HEK293 (cell line): Measurements from ENCODE around the gene HAND2.

ENCODE experiments used
- CTCF ChIA-PET: fragments of 350-600 bp; formaldehyde crosslinking; extraction: SDS; loops from one replicate; lab custom pipeline; 2021; ENCODE audit warnings: antibody characterized with exemption; lab: Yijun Ruan, JAX
- POLR2A ChIA-PET: fragments of 300-600 bp; formaldehyde crosslinking; extraction: SDS; loops from one replicate; lab custom pipeline; 2020; ENCODE audit warnings: antibody characterized with exemption, inconsistent platforms; lab: Yijun Ruan, JAX
- H3K27ac ChIP-seq: fragments of 200-500 bp; sonication (Bioruptor generic); 2 replicates; pipeline ENCODE4 v1.5.1; 2014; ENCODE audit warnings: low read depth, low read length, control low read depth, inconsistent platforms; ENCODE audit errors: extremely low read depth
- H3K36me3 ChIP-seq, 2 experiments: fragments of 200-500 bp in 1 of 2; sonication (Bioruptor generic) in 1 of 2; 1 replicate in 1 of 2; 2 replicates in 1 of 2; pipeline ENCODE4 v1.5.1; 2014 to 2017; ENCODE audit warnings: inconsistent platforms in 2 of 2, low read length in 2 of 2; ENCODE audit not compliant: control insufficient read depth in 2 of 2, insufficient read depth in 1 of 2
- H3K4me1 ChIP-seq: fragments of 200-500 bp; sonication (Bioruptor generic); 2 replicates; pipeline ENCODE4 v1.5.1; 2014; ENCODE audit warnings: mild to moderate bottlenecking, low read length, inconsistent platforms; ENCODE audit not compliant: control insufficient read depth, insufficient read depth
- H3K4me3 ChIP-seq: 2 replicates; pipeline ENCODE4 v1.5.1; 2011; ENCODE audit warnings: low read depth, mild to moderate bottlenecking, control low read depth, low read length, moderate library complexity
- H3K9me3 ChIP-seq: fragments of 200-500 bp; sonication (Bioruptor generic); 2 replicates; pipeline ENCODE4 v1.5.1; 2014; ENCODE audit warnings: low read depth, low read length, inconsistent platforms; ENCODE audit not compliant: control insufficient read depth, insufficient read depth
- PRDM1 ChIP-seq: fragments of 450-650 bp; formaldehyde crosslinking; IDR thresholded peaks from 2 replicates; pipeline ENCODE4; 2016; ENCODE audit warnings: missing biosample characterization, missing genetic modification characterization
- SETDB1 ChIP-seq: IDR thresholded peaks from one replicate; pipeline ENCODE4 v1.6.1; 2017; ENCODE audit warnings: mild to moderate bottlenecking, low read length, moderate library complexity, mixed read lengths; ENCODE audit not compliant: insufficient read length
- SP7 ChIP-seq: fragments of 450-650 bp; formaldehyde crosslinking; IDR thresholded peaks from 2 replicates; pipeline ENCODE4 v1.5.1; 2016; ENCODE audit warnings: missing biosample characterization, missing genetic modification characterization
- ZFP3 ChIP-seq: fragments of 450-650 bp; formaldehyde crosslinking; IDR thresholded peaks from 2 replicates; pipeline ENCODE4 v1.5.1; 2016; ENCODE audit warnings: low read depth, missing biosample characterization, missing genetic modification characterization
- ZFP37 ChIP-seq: fragments of 450-650 bp; formaldehyde crosslinking; IDR thresholded peaks from 2 replicates; pipeline ENCODE4 v1.5.1; 2016; ENCODE audit warnings: missing biosample characterization, missing genetic modification characterization
- ZNF155 ChIP-seq: fragments of 450-650 bp; formaldehyde crosslinking; IDR thresholded peaks from 2 replicates; pipeline ENCODE4 v1.5.1; 2016; ENCODE audit warnings: missing biosample characterization, missing genetic modification characterization
- ZNF266 ChIP-seq: fragments of 450-650 bp; formaldehyde crosslinking; IDR thresholded peaks from 2 replicates; pipeline ENCODE4 v1.5.1; 2016; ENCODE audit warnings: missing biosample characterization, missing genetic modification characterization, low read depth
- ZNF37A ChIP-seq: fragments of 450-650 bp; IDR thresholded peaks from 2 replicates; pipeline ENCODE4 v1.5.1; 2018; ENCODE audit warnings: missing biosample characterization, missing genetic modification characterization
- ZNF555 ChIP-seq: fragments of 450-650 bp; formaldehyde crosslinking; conservative IDR thresholded peaks from 2 replicates; pipeline ENCODE4 v1.5.1; 2017; ENCODE audit warnings: missing biosample characterization, mild to moderate bottlenecking, missing genetic modification characterization, inconsistent platforms
- ZNF558 ChIP-seq: fragments of 450-650 bp; formaldehyde crosslinking; IDR thresholded peaks from 2 replicates; pipeline ENCODE4 v1.5.1; 2016; ENCODE audit warnings: missing biosample characterization, missing genetic modification characterization
- ZNF561 ChIP-seq: fragments of 450-650 bp; IDR thresholded peaks from 2 replicates; pipeline ENCODE4 v1.5.1; 2018; ENCODE audit warnings: missing biosample characterization, missing genetic modification characterization, borderline replicate concordance
- ZNF654 ChIP-seq: fragments of 450-650 bp; formaldehyde crosslinking; IDR thresholded peaks from 2 replicates; pipeline ENCODE4 v1.5.1; 2016; ENCODE audit warnings: low read depth, missing biosample characterization, missing genetic modification characterization
- ZNF777 ChIP-seq: fragments of 450-650 bp; formaldehyde crosslinking; IDR thresholded peaks from 2 replicates; pipeline ENCODE4 v1.5.1; 2017; ENCODE audit warnings: missing biosample characterization, missing genetic modification characterization, borderline replicate concordance
- ZNF791 ChIP-seq: fragments of 450-650 bp; formaldehyde crosslinking; IDR thresholded peaks from 2 replicates; pipeline ENCODE4 v1.5.1; 2016; ENCODE audit warnings: missing biosample characterization, missing genetic modification characterization
- ZXDB ChIP-seq: fragments of 450-650 bp; formaldehyde crosslinking; IDR thresholded peaks from 2 replicates; pipeline ENCODE4 v1.5.1; 2016; ENCODE audit warnings: missing biosample characterization, missing genetic modification characterization
- TF ChIP-seq, protein P1 (sequence below): fragments of 450-650 bp; formaldehyde crosslinking; IDR thresholded peaks from 2 replicates; pipeline ENCODE4 v1.5.1; 2016; ENCODE audit warnings: missing biosample characterization, missing genetic modification characterization
- TF ChIP-seq, protein P2 (sequence below): fragments of 450-650 bp; formaldehyde crosslinking; IDR thresholded peaks from 2 replicates; pipeline ENCODE4 v1.5.1; 2017; ENCODE audit warnings: missing biosample characterization, missing genetic modification characterization
- TF ChIP-seq, protein P3 (sequence below): fragments of 450-650 bp; formaldehyde crosslinking; IDR thresholded peaks from 2 replicates; pipeline ENCODE4 v1.5.1; 2016; ENCODE audit warnings: missing biosample characterization, missing genetic modification characterization
- TF ChIP-seq, protein P4 (sequence below): fragments of 450-650 bp; formaldehyde crosslinking; IDR thresholded peaks from 2 replicates; pipeline ENCODE4 v1.5.1; 2016; ENCODE audit warnings: missing biosample characterization, missing genetic modification characterization, low read depth

The HAND2 gene

DNA sequence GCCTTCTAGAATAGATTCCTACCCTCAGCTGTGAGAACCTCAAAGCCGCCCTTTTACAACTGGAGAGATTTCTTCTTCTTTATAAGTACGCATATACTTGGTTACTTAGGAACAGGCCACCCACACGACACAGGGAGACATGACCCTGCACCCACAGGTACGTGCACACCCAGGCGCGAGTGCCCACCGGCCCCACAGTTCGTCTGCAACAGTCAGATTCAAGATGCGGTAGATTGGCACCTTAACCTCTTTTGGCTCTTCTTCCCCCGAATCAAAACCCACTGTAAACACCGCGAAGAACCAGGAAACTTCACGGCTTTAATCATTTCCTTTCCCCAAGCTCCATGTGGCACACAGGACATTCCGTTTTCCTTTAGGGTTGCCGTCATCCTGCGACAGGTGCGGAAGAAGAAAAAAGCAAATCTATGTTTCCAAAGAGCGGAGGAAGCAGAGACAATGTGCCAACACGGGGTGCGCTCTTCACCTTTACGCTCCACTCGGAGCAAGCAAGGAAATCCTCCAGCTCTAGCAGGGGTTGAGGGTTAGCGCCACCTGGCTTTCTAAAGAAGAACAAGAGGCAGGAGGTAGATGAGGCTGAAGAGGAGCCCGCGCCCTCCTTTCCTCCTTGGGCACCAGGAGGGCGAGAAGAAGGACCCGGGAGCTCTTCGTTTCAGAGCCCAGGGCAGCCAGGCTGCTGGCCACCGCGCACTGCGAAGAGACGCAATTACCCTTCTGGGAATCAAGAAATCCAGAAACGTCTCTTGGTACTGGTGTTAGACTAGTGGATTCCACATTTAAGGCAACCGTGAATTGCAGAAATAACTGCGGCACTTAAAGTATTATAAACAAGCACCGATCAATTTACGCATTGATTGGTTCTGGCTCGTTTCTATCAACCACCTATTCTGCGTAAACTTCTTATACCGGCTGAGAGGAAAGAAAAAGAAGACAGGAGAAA is 35.7 kb downstream of the HAND2 start (continued):
- TF ChIP-seq ZFP3 (tag by site-specific recombination): peak; percentile 74
- TF ChIP-seq PRDM1 (tag by site-specific recombination): no peak
- TF ChIP-seq ZNF777 (tag by site-specific recombination): peak; percentile 14; the same call in 1 of the 2 replicates
- TF ChIP-seq ZNF561 (tag by site-specific recombination): peak; percentile 32; the same call in 1 of the 2 replicates
- no peak for TF ChIP-seq ZNF558 (tag by site-specific recombination)
- TF ChIP-seq, protein P1, sequence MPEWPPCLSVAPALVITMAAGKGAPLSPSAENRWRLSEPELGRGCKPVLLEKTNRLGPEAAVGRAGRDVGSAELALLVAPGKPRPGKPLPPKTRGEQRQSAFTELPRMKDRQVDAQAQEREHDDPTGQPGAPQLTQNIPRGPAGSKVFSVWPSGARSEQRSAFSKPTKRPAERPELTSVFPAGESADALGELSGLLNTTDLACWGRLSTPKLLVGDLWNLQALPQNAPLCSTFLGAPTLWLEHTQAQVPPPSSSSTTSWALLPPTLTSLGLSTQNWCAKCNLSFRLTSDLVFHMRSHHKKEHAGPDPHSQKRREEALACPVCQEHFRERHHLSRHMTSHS: no peak
- TF ChIP-seq ZNF155: no peak
- TF ChIP-seq SP7 (tag by site-specific recombination): peak; percentile 17; the same call in 1 of the 2 replicates
- TF ChIP-seq ZNF654: peak; percentile 57
- no peak for TF ChIP-seq SETDB1
- peak; percentile 33; the same call in 1 of the 2 replicates for TF ChIP-seq ZXDB (tag by site-specific recombination)

DNA sequence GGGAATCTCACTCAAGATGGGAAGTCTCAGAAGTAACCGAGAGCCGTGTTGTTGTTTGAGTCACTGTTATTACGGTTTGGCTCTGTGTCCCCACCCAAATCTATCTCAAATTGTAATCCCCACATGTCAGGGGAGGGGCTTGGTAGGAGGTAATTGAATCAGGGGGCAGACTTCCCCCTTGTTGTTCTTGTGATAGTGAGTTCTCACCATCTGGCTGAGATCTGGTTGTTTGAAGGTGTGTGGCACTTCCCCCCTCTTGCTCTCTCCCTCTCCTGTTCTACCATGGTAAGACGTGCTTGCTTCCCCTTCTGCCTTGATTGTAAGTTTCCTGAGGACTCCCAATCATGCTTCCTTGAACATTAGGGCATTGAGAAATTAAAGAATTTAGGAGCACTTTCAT is 37.0 kb downstream of the HAND2 start:
- Histone ChIP-seq H3K4me1 (peaks cover 6% of the 10 kb centered on the region; the same call in 1 of the 2 replicates), H3K36me3 (no peaks in the 10 kb centered on the region), H3K9me3 (no peaks in the 10 kb centered on the region), H3K27ac (no peak overlapping the region), H3K4me3 (no peak overlapping the region)
- ChIA-PET POLR2A (no interaction called here), CTCF (interaction anchor here (2.4 kb wide), 1 partner anchor 72 kb away, joined by 38 read pairs; no protein-coding TSS in a partner anchor)
- no peak for TF ChIP-seq ZFP37 (tag by site-specific recombination)
- TF ChIP-seq, protein P2, sequence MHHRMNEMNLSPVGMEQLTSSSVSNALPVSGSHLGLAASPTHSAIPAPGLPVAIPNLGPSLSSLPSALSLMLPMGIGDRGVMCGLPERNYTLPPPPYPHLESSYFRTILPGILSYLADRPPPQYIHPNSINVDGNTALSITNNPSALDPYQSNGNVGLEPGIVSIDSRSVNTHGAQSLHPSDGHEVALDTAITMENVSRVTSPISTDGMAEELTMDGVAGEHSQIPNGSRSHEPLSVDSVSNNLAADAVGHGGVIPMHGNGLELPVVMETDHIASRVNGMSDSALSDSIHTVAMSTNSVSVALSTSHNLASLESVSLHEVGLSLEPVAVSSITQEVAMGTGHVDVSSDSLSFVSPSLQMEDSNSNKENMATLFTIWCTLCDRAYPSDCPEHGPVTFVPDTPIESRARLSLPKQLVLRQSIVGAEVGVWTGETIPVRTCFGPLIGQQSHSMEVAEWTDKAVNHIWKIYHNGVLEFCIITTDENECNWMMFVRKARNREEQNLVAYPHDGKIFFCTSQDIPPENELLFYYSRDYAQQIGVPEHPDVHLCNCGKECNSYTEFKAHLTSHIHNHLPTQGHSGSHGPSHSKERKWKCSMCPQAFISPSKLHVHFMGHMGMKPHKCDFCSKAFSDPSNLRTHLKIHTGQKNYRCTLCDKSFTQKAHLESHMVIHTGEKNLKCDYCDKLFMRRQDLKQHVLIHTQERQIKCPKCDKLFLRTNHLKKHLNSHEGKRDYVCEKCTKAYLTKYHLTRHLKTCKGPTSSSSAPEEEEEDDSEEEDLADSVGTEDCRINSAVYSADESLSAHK: no peak
- no peak for TF ChIP-seq ZNF555 (tag by site-specific recombination)
- TF ChIP-seq ZNF791 (tag by site-specific recombination): no peak

DNA sequence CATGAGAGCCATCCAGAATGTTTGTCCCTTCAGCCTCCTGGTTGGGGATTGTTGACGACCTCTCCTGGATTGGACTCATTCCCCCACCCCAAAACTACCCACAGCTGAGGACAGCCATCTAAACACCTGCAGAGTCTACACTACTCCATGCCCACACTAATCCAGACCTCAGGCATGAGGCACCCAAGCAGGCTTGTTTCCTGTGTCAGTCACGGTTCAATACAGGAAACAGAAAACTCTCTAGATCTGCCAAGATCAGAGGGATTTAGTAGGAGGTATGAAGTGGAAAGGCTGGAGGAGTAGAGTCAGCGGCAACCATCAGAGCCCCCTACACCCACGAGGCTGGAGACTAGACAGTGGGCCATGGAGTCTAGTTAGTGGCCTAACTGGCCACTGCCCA is 37.7 kb downstream of the HAND2 start:
- Histone ChIP-seq H3K4me1 (peaks cover 6% of the 10 kb centered on the region; the same call in 1 of the 2 replicates), H3K36me3 (no peaks in the 10 kb centered on the region), H3K27ac (no peak overlapping the region), H3K4me3 (no peak overlapping the region), H3K9me3 (no peaks in the 10 kb centered on the region)
- TF ChIP-seq ZNF37A (tag by site-specific recombination) (no peak), ZNF266 (tag by site-specific recombination) (no peak)
- TF ChIP-seq, protein P3, sequence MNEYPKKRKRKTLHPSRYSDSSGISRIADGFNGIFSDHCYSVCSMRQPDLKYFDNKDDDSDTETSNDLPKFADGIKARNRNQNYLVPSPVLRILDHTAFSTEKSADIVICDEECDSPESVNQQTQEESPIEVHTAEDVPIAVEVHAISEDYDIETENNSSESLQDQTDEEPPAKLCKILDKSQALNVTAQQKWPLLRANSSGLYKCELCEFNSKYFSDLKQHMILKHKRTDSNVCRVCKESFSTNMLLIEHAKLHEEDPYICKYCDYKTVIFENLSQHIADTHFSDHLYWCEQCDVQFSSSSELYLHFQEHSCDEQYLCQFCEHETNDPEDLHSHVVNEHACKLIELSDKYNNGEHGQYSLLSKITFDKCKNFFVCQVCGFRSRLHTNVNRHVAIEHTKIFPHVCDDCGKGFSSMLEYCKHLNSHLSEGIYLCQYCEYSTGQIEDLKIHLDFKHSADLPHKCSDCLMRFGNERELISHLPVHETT (tag by site-specific recombination): no peak
- TF ChIP-seq, protein P4, sequence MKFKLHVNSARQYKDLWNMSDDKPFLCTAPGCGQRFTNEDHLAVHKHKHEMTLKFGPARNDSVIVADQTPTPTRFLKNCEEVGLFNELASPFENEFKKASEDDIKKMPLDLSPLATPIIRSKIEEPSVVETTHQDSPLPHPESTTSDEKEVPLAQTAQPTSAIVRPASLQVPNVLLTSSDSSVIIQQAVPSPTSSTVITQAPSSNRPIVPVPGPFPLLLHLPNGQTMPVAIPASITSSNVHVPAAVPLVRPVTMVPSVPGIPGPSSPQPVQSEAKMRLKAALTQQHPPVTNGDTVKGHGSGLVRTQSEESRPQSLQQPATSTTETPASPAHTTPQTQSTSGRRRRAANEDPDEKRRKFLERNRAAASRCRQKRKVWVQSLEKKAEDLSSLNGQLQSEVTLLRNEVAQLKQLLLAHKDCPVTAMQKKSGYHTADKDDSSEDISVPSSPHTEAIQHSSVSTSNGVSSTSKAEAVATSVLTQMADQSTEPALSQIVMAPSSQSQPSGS (tag by site-specific recombination): no peak
- ChIA-PET POLR2A (interaction anchor here (1.9 kb wide), 1 partner anchor 158 kb away, joined by 6 read pairs; the partner anchor contains the start of gene HMGB2), CTCF (no interaction called here)
